HG03060 (cell line): ENCODE results near the gene ABHD17C.
"Not testable (repeated sequence)": the region's sequence is repeated elsewhere in the genome, so short reads cannot be mapped to it uniquely, and the experiment has no call there.

Source experiments
- ATAC-seq: cut with Tn5 transposase; IDR thresholded peaks from one replicate; pipeline ENCODE4 v1.9.1; 2021; ENCODE audit warnings: low read depth, moderate number of reproducible peaks; ENCODE audit not compliant: unreplicated experiment

Gene ABHD17C

GRCh38 chr15:80755885-80756284 is 60.8 kb downstream of the ABHD17C start:
- ATAC-seq: no peak

- no peak for ATAC-seq
Measured at GRCh38 chr15:80758130-80758745, 63.1 kb downstream of the ABHD17C start.

GRCh38 chr15:80760960-80761359 is 65.8 kb downstream of the ABHD17C start:
- no peak for ATAC-seq

GRCh38 chr15:80761754-80762153 is 66.6 kb downstream of the ABHD17C start:
- ATAC-seq: no peak

GRCh38 chr15:80763235-80763634 is 68.1 kb downstream of the ABHD17C start:
- ATAC-seq: not testable (repeated sequence)

- no peak for ATAC-seq
Measured at GRCh38 chr15:80764535-80764934, 69.4 kb downstream of the ABHD17C start.

- ATAC-seq: no peak
Measured at GRCh38 chr15:80766275-80766674, 71.2 kb downstream of the ABHD17C start.

GRCh38 chr15:80768158-80768557 is 73.0 kb downstream of the ABHD17C start:
- ATAC-seq: no peak

GRCh38 chr15:80769153-80769828 is 74.2 kb downstream of the ABHD17C start:
- ATAC-seq: no peak

- ATAC-seq: no peak
Measured at GRCh38 chr15:80769829-80770705, 75.0 kb downstream of the ABHD17C start.

GRCh38 chr15:80773122-80773551 is 78.0 kb downstream of the ABHD17C start:
- no peak for ATAC-seq

GRCh38 chr15:80773792-80774352 is 78.8 kb downstream of the ABHD17C start:
- ATAC-seq: no peak

GRCh38 chr15:80774486-80774885 is 79.4 kb downstream of the ABHD17C start:
- ATAC-seq: no peak

GRCh38 chr15:80775338-80775737 is 80.2 kb downstream of the ABHD17C start:
- ATAC-seq: no peak

GRCh38 chr15:80776420-80777045 is 81.4 kb downstream of the ABHD17C start:
- no peak for ATAC-seq

- no peak for ATAC-seq
Measured at GRCh38 chr15:80777137-80777536, 82.0 kb downstream of the ABHD17C start.

GRCh38 chr15:80777826-80778620 is 82.9 kb downstream of the ABHD17C start:
- no peak for ATAC-seq

- ATAC-seq: no peak
Measured at GRCh38 chr15:80778621-80778963, 83.5 kb downstream of the ABHD17C start.

- no peak for ATAC-seq
Measured at GRCh38 chr15:80778964-80779657, 84.0 kb downstream of the ABHD17C start, which contains the start of gene CEMIP. CEMIP (plus strand) TSS chr15:80779370; CDS start chr15:80873880, 94,510 bp downstream.
